Epithelial cell of esophagus (primary cell): ENCODE results near the gene FGF18.

ENCODE experiments used
- DNase-seq: peaks from one replicate; pipeline ENCODE4 v3.0.0; 2010; ENCODE audit warnings: low read depth
- H3K4me3 ChIP-seq: 2 replicates; pipeline ENCODE4 v1.5.1; 2011; ENCODE audit warnings: mild to moderate bottlenecking, low read length, control low read depth
- TF ChIP-seq, protein P1 (sequence below): IDR thresholded peaks from 2 replicates; pipeline ENCODE4 v1.5.1; 2011; ENCODE audit warnings: low read depth, mild to moderate bottlenecking, low read length, control low read depth, inconsistent platforms; ENCODE audit not compliant: insufficient read depth; ENCODE audit errors: missing control alignments

FGF18 gene

GRCh38 chr5:171426680-171427079, 7.2 kb downstream of the FGF18 start:
- no peak for DNase-seq
- TF ChIP-seq, protein P1, sequence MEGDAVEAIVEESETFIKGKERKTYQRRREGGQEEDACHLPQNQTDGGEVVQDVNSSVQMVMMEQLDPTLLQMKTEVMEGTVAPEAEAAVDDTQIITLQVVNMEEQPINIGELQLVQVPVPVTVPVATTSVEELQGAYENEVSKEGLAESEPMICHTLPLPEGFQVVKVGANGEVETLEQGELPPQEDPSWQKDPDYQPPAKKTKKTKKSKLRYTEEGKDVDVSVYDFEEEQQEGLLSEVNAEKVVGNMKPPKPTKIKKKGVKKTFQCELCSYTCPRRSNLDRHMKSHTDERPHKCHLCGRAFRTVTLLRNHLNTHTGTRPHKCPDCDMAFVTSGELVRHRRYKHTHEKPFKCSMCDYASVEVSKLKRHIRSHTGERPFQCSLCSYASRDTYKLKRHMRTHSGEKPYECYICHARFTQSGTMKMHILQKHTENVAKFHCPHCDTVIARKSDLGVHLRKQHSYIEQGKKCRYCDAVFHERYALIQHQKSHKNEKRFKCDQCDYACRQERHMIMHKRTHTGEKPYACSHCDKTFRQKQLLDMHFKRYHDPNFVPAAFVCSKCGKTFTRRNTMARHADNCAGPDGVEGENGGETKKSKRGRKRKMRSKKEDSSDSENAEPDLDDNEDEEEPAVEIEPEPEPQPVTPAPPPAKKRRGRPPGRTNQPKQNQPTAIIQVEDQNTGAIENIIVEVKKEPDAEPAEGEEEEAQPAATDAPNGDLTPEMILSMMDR: no peak

DNA sequence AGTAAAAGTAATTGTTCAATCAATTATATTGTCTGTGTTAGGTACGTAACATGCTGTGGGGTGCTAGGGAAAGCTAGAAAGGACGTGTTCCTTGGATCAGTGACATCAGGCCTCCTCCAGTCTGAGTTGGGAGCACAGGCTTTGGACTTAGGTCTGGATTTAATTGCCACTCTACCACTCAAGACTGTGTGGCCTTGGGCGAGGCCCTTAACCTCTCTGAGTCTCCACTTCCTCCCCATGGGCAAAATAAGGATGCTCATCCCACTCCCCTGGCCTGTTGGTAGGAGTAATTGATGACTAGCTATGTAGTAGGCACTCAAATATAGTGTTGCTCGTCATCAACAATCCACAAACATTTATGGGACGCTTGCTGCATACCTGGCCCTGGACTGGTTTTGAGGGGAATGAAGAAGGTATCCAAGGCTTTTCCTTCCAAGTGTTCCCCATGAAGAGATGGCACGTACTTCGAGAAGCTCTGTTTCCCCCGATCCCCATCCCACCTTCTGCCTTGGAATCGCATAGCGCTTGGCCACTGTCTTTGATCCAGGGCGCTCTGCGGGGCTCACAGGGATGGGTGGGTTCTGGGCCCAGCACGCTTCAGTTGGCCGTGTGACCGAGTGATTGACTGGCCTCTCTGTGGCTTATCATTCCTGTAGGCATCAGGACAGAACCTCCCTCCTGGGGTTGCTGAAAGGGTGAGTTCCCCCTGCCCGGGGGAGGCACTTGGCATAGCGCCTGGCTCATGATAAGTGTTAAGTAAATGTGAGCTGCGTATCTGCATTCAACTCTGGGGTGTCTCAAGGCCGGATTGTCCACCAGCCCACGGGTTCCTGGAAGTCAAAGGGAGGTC, 8.1 kb downstream of the FGF18 start:
- TF ChIP-seq, protein P1: no peak
- no peak for DNase-seq

More at GRCh38 chr5:171426680-171427079, 7.2 kb downstream of the FGF18 start:
- H3K4me3 ChIP-seq: no peak overlapping the region

DNA sequence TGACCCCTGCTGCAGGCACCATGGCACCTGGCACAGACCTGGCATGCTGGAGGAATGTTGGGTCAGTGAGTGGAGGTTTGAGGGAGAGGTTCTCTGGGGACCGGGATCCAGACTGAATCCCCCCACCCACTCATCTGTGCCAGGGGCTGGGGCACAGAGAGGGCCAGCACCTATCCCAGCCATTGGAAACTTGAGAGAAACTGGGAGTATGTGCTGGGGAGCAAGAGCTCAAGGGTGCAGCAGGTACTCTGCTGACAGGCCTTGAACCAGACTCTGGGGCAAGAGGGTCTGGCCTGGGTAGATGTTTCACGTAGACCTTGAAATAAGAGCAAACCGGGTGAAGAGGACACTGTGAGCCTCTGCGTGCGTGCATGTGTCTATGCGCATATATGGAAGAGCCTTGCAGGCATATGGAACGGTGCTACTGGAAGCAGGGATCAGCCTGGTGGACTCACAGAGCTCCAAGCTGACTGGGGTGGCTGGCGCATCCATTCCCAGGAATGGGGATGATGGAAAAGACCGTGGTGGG, 8.8 kb downstream of the FGF18 start:
- TF ChIP-seq, protein P1: no peak
- H3K4me3 ChIP-seq: no peak overlapping the region
- no peak for DNase-seq

More for the DNA sequence above, 8.1 kb downstream of the FGF18 start:
- H3K4me3 ChIP-seq: no peak overlapping the region

- TF ChIP-seq, protein P1: no peak
- no peak for DNase-seq
- no peak overlapping the region for H3K4me3 ChIP-seq
Measured at GRCh38 chr5:171428809-171429542, 9.5 kb downstream of the FGF18 start.

DNA sequence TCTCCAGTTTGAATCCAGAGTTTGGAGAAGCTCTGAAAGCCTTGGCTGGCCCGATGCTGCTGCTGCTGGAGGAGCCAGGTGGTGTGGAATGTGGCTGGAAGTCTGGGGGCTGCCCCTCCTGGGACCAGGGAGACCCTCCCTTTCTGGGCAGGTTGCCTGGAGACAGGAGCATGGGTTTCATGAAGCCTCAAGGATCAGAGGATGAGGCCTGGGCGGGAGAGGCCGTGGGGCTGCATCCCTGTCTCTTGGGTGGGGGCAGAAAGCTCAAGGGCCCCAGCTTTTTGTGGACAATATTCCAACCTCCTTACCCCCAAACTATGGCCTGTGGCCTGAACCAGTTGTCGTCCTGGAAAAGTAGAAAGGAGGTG, 10.1 kb downstream of the FGF18 start:
- no peak overlapping the region for H3K4me3 ChIP-seq
- no peak for DNase-seq
- TF ChIP-seq, protein P1: no peak

DNA sequence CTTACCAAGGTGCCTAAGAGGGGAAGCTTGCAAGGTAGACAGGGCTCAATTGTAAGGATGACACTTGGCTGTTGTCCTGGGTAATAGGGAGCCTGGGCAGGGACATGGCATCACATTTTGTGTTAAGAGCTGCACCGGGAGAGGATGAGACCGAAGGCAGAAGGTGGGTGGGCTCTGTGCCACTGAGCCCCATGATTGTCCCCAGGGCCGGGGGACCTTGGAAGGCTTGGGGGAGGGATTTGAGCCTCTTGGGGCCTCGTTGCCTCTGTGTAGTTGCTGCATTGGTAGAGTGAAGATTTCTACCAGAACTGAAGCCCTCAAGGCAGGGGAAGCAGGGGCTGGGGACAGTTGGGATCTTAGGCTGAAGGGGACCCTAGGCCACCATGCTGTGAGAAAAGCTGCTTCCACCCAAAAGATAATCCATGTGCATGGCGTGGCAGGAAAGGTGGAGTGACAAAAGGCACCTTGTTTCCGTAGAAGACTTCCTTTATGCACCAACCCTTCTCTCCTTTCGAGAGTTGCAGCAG, 11.9 kb downstream of the FGF18 start:
- no peak overlapping the region for H3K4me3 ChIP-seq
- TF ChIP-seq, protein P1: no peak
- no peak for DNase-seq
